ENCODE measurements around the gene CHI3L2.

CHI3L2 gene

DNA sequence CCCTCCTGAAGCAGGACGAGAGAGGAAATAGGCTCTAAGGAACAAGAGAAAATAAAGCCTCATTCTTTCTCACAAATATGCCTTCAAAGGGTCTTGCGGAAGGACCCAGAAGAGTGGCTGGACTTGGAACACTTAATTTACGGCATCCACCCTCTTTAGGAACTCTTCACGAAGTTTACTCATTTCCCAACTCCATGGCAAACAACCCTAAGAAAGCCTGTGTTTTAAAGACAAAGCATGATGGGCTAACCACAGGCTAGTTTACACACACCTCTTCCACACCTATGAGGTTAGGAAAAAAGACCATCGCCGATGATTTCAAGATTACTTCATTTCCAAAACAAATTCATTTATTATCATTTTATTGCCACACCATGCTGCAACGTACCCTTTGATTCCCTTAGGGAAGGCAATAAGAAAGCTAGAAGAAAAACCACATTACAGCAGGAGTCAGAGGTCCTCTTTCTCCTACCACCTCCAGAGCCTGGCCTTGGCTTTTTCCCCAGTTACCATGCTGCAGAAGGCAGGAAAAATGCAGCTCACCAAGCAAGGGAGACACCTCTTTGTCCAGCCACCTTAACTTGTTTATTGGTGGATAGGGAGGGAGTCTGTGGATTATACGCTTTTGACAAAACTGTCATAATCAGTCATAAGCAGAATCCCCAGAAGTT is 29.6 kb downstream of the CHI3L2 start:
- no peak for DNase-seq

DNA sequence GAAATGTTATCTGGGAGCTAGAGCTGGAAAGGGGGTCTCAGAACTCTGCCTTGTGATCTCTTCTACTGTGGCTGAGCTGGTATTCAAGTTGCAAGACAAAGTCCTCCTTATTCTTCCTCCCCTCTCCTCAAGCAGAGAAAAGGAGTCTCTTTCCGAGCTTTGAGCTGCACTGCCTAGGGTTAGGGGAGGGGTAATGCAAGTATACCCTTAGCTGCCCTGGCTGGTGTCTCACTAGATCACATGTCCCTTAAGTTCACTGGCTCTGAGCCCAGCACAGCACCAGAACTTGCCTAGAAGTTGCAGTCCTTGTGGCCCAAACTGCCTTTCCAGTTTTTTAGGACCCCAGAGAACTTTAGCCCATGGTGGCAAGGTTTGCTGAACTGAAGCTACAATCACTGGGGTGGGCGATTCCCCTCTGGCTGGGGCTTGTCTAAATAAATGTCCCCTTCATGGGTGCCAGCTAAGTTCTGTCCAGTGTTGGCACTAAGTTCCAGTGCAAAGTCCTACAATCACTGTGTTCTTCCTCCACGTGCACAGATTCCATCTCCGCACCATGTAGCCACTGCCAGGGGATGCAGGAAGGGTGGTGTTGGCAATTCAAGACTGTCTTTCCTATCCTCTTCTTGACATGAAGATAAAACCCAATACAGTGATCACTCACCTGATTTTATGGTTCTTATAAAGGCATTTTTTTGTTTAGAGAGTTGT is 40.4 kb downstream of the CHI3L2 start:
- no peak for DNase-seq

DNA sequence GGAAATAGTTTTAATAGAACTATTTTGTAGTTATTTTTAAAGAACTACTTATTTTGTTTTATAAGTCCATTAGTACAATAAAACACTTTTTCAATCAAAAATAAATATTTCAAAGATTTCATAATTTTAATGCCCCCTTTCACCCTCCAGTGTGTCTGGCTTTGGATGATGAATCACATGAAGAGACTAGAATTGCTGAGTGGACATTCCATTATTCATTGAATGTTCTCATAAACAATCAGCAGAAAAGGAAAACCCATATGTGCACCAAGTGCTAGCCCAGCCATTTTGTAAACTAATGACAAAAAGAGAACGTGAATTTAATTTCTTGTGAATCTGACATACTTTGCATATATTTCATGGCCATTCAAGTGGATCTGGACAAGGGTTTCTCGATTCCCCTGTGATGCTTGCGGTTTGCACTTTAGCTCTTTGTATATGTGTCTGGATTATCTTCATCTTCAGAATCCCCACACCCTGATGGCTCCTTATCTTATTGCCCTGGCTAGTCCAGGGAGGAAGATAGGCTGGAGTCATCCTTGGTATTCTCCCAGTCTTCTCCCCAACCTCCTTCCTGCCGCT is 42.4 kb downstream of the CHI3L2 start:
- no peak for DNase-seq

DNA sequence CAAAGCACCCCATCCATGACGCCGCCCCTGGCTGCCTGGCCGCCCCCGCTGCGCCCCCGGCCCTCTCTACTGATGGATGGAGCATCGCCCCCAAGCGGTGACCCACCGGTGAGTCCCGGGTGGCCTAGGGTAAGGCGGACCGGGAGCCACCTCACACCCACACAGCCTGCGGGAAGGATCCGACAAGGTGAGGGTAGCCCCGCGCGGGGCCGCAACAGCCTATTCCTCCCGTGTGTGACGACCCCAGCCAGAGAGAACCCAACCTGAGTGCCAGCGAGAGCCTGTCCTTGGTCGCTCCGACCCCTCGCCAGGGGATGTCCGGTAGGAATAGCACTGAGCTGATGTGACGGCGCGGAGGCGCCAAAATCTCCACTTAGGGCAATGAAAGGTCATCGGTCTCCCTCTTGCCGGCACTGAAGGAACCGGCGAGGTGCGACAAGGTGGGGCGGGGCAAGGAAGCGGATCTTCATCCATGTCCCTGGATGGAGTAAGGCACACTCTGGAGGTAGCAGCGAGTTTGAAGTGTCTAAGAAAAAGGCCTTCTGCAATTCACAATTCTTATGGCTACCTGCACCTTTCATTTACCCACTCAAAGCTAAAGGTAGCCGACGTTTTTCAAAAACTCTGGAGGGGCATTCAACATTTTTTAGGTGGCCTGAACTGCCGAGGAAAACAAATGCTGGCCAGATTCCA is 43.4 kb downstream of the CHI3L2 start:
- DNase-seq = peak; percentile 27

DNA sequence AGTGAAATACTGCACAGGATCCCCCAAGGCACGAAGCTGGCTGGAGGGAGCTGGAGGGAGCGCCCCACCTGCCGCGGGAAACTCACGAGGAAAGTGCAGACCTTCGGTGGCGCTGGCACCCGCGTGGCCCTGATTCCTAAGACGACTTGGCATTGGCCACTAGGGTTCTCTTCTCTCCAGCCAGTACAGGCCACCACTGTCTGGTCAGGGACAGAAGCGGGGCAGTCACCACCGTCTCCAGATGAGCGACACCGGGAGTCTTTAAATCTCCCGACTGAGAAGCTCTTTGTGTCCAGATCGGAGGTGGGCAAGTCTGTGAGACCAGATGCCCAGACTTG is 43.9 kb downstream of the CHI3L2 start:
- DNase-seq = no peak

DNA sequence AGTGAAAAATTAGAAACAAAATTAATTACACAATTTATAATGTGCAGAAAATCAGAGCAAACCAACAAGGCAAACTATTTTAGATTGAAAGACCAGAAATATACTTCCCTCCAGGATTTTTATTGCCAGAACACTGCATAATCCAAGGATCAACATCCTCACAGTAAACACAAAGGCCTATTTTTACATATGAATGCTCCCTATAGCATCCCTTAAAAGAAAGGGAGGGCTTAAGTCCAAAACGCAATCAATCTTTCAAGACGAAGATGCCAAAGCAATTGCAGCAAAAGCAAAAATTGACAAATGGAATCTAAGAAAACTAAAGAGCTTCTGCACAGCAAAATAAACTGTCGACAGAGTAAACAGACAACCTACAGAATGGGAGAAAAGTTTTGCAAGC is 44.6 kb downstream of the CHI3L2 start:
- DNase-seq = no peak

DNA sequence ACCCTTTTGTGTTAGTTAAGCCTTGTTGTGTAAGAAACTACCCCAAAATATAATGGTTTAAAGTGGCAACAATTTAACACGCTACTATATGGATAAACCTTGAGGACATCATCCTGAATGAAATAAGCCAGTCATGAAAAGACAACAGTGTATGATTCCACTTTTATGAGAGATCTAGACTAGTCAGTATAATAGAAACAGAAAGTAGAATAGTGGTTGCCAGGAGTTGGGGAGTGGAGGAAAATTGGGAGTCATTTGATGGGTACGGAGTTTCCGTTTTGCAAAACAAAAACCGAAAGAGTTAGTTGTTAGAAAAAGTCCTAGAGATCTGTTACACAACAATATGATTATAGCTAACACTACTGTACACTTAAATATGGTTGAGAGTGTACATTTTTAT is 47.1 kb downstream of the CHI3L2 start:
- no peak for DNase-seq

DNA sequence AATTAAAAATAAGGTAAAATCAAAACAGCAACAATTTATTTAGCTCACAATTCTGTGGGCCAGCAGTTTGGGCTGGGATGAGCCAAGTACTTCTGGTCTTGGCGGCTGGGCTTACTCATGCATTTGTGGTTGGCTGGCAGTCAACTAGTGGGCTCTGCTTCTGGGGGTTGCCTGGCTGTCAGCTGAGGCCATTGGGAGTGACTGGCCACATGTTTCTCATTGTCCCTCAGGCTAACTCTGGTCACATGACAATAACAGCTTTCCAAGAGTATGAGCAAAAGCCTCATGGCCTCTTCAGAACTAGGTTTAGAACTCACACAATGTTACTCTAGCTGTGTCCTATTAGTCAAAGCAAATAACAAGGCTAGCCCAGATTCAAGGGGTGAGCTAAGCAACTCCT is 47.6 kb downstream of the CHI3L2 start:
- DNase-seq = no peak

DNA sequence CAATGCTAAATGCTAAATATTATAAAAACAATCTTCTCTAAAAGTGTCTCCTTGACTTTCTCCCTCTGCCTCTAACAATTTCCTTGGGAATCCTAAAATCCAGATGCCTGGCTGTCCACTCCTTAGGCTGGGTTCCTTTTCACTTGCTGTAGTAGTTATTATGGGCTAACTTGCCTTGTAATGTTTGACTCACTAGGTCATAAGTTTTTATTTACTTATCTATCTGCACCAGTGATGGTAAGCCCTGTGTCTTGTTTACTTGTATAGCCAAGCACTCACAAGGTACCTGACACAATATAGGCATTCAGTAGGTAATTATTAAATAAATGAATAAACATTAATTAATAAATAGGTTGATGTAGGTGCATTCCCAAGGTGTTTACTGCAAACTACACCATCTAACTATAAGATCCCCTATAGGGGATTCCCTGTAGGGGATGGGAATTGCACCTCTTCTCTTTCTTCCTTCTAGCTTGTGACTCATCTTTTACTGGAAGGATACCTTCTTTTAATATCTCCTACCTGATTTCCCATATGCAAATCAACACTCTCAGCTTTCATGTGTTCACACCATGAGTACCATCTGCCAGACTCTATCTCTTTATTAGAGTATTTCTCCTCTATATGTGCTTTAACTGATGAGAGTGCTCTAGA is 48.4 kb downstream of the CHI3L2 start:
- DNase-seq = no peak

DNA sequence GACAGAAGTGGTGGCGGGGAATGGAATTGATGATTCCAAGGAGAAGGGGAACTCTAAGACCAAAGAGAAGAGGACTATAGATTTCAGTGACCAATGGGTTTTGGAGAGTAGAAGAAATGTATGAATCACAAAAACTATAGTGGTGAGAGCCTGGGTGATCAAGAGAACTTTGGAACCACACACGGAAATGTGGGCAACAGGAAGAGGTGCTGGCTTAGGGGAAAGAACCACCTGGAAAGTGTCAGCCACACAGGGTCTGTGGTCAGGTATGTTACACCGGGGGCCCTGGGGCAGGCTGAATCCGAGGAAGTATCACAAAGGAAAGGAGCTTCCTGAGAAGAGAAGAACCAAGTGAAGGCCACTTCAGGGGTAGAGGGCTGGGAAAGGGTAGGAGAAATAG is 51.6 kb downstream of the CHI3L2 start:
- DNase-seq = no peak

DNA sequence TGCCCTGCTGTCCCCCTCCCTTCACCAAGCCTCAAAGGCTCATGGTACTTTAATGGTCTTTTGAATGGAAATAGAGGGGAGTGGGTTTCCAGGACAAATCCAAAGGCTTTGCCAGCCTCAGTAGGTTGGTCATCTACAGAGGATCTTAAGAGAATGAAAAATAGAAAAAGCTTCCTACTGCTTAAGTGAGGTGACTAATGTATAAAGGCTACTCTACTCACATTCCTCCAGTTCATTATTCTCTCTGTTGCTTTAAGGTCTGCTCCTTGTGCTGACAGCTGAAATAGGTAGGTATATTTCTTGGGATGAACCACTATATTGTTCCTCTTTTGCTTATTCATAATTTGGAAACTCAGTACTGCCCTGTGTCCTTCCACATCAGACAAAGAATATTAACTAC is 52.8 kb downstream of the CHI3L2 start:
- DNase-seq = no peak

DNA sequence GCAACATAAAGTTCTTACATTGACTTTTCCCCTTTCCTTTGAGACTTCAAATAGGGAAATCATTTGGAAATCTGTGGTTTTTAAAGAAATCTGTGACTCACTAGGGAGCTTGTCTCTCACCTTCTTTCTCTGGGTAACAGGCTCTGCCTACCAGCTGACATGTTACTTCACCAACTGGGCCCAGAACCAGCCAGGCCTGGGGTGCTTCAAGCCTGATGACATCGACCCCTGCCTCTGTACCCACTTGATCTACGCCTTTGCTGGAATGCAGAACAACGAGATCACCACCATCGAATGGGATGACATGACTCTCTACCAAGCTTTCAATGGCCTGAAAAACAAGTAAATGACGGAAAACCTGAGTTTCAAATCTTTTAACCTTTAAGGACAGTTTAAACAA is 53.9 kb downstream of the CHI3L2 start:
- no peak for DNase-seq

DNA sequence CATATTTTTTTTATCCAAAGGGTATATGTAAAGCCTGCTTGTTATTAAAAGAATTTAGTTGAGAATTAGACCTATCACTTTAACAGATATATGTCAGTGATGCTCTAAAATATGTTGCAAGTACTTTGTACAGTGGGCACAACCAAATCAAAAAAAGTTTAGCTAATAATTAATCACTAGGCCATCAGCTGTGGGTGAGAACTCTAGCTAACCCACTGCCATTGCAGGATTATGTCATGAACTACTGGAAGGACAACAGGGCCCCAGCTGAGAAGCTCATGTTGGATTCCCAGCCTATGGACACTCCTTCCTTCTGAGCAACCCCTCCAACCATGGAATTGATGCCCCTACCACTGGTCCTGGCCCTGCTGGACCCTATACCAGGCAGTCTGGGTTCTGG is 56.3 kb downstream of the CHI3L2 start:
- DNase-seq = no peak

DNA sequence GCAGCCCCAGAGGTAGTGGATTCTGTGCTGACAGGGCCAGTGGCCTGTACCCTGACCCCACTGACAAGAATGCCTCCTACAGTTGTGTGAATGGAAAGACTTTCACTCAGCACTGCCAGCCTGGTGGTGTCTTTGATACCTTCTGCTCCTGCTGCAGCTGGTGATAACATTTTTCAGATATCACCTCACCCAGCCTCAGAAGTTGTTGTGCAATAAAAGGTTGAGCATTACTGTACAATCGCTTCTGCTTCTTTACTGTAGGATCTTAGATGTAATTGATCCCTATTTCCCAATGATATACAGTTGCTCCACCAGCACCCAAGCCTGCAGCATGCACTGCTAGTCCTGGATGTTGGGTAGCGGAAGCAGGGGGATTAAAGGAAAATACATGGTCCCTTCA is 58.4 kb downstream of the CHI3L2 start:
- DNase-seq = no peak

DNA sequence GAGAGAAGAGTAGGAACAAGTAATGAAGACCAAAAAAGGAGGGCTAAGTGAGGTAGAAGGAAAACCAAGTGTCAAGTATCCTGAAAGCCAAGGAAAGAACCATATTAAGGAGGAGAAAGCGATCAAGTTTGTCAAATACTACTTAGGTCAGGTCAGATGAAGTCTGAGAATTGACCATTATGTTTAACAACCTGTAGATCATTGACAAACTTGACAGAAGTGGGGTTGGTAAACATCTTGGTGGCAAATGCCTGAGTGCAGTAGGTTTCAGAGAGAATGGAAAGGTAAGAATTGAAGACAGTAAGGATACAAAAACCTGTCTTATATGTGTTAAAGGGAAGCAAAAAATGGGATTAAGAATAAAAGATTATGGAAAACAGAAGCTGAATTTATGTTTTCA is 59.4 kb downstream of the CHI3L2 start:
- DNase-seq = no peak

DNA sequence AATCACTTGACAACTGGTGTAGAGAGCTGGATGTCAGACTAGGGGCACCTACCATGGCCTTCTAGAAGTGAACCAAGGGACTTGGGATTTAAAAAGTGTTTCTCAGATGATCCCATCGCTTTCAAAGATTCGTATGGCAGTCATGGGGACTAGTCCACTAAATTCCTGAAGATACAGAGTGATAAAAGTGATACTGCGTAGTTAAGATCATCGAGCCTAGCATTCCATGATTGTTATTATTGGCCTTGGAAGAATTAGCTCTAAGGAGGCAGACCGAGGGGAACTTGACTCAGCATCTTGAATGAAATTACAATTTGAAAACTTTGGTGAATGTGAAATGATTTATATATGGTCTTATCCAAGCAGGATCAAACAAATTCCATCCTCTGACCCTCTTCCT is 61.9 kb downstream of the CHI3L2 start:
- DNase-seq = no peak

DNA sequence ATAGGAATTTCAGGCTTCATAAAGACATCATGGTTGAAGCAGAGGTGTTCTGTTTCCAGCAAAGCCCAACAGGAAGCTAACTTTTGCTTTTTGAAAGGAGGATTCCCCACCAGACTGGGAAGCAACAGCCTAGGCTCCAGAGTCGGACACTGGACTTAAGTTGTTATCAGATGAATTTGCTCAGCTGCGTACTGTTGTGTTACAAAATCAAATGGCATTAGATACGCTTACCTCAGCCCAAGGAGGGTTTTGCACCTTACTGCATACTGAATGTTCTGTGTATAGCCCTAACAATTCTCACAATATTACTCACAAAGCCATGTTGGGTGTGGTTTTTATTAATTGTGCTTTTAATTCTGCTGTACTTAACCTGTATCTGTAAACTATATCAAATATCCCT is 62.6 kb downstream of the CHI3L2 start:
- no peak for DNase-seq

DNA sequence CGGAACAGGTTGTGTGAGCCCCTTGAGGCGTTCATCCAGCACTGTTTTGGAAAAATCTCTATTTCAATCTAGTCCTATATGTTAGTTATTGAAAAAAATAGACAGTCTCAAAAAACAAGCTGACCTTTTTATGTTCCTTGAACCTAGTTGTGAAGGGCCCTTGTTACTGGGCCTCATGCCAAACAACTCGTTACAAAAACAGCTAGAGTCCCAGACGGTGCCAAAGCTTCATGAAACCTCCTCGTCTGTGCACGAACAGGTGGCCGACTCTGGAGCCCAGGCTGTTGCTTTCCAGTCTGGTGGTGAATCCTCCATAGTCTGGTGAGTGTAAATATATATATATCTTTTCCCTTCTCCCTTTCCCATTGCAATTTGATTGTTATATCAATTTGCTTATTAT is 63.1 kb downstream of the CHI3L2 start, which contains the start of gene CHIA:
Gene CHIA (plus strand): TSS at position 222 of the 400 bp plus-strand sequence. CDS start 19,617 bp downstream, outside the sequence.
- no peak for DNase-seq

Measured in activated T-cell treated with anti-CD3 and anti-CD28 coated beads, Interleukin-2, amount 50 U/mL, for 1 hour (primary cell).